GM23338 (cell line): ENCODE measurements around the gene MED13L. TPM values are rescaled to one million over a fixed set of nuclear protein-coding genes. Genes with fewer than 3 reads are reported as not detected.

Experiments
- ATAC-seq: fragments of 200-7000 bp; cut with Tn5 transposase; 3 replicates; pipeline ENCODE4 v1.9.1; 2020
- DNase-seq: peaks from one replicate; pipeline ENCODE4 v3.0.0-alpha.2; 2015; ENCODE audit warnings: low spot score
- H2AFZ ChIP-seq: fragments of 200-600 bp; sonication (generic); 2 replicates; pipeline ENCODE4 v1.8.0; 2016; ENCODE audit warnings: antibody characterized with exemption, mild to moderate bottlenecking, moderate library complexity
- H3F3A ChIP-seq: fragments of 200-600 bp; sonication (generic); replicated peaks from 2 replicates; pipeline ENCODE4 v1.8.0; 2017; ENCODE audit warnings: antibody characterized with exemption, mixed run types, low read depth
- H3K27ac ChIP-seq: fragments of 200-600 bp; sonication (generic); 2 replicates; pipeline ENCODE4 v1.6.1; 2016; ENCODE audit warnings: low read depth
- H3K27me3 ChIP-seq: fragments of 200-600 bp; sonication (generic); 2 replicates; pipeline ENCODE4 v1.8.0; 2016; ENCODE audit warnings: mild to moderate bottlenecking, mixed run types, moderate library complexity; ENCODE audit not compliant: insufficient read depth
- H3K36me3 ChIP-seq: fragments of 200-600 bp; sonication (generic); 2 replicates; pipeline ENCODE4 v1.8.0; 2016; ENCODE audit warnings: mild to moderate bottlenecking; ENCODE audit not compliant: insufficient read depth
- H3K4me1 ChIP-seq: fragments of 200-600 bp; sonication (generic); 2 replicates; pipeline ENCODE4 v1.8.0; 2016; ENCODE audit warnings: mild to moderate bottlenecking, moderate library complexity; ENCODE audit not compliant: insufficient read depth
- H3K4me2 ChIP-seq: fragments of 200-600 bp; sonication (generic); 2 replicates; pipeline ENCODE4 v1.7.1; 2017; ENCODE audit warnings: mixed run types
- H3K4me3 ChIP-seq: fragments of 200-600 bp; sonication (generic); 2 replicates; pipeline ENCODE4 v1.6.1; 2016; ENCODE audit warnings: mixed run types
- H3K79me2 ChIP-seq: fragments of 200-600 bp; sonication (generic); replicated peaks from 2 replicates; pipeline ENCODE4 v1.8.0; 2017; ENCODE audit warnings: mild to moderate bottlenecking; ENCODE audit not compliant: insufficient read depth
- H3K9me2 ChIP-seq: fragments of 200-600 bp; sonication (generic); 2 replicates; pipeline ENCODE4 v1.8.0; 2017; ENCODE audit not compliant: insufficient read depth
- H4K20me1 ChIP-seq: fragments of 200-600 bp; sonication (generic); replicated peaks from 2 replicates; pipeline ENCODE4 v1.8.0; 2017; ENCODE audit warnings: mild to moderate bottlenecking; ENCODE audit not compliant: insufficient read depth
- H3K27ac Mint-ChIP-seq: 2 replicates; pipeline ENCODE4 v1.8.0; 2020; ENCODE audit warnings: inconsistent platforms, mild to moderate bottlenecking, moderate library complexity, mixed read lengths
- H3K27me3 Mint-ChIP-seq: 3 replicates; pipeline ENCODE4 v1.8.0; 2022; ENCODE audit warnings: low read depth, mild to moderate bottlenecking, moderate library complexity, mixed read lengths, inconsistent platforms; ENCODE audit not compliant: insufficient read depth, poor library complexity
- H3K36me3 Mint-ChIP-seq: 3 replicates; pipeline ENCODE4 v1.8.0; 2021; ENCODE audit warnings: low read depth, mild to moderate bottlenecking, inconsistent platforms, moderate library complexity, mixed read lengths
- H3K4me1 Mint-ChIP-seq: 3 replicates; pipeline ENCODE4 v1.8.0; 2020; ENCODE audit warnings: mild to moderate bottlenecking, inconsistent platforms, mixed read lengths
- H3K4me3 Mint-ChIP-seq: 3 replicates; pipeline ENCODE4 v1.8.0; 2021; ENCODE audit warnings: moderate library complexity, mild to moderate bottlenecking, inconsistent platforms, mixed read lengths
- H3K9me3 Mint-ChIP-seq: 3 replicates; pipeline ENCODE4 v1.8.0; 2020; ENCODE audit warnings: moderate library complexity, mild to moderate bottlenecking, inconsistent platforms, mixed read lengths
- CTCF ChIP-seq, 2 experiments: fragments of 200-600 bp in 1 of 2; sonication (generic) in 1 of 2; conservative IDR thresholded peaks; 2 replicates each; pipeline versions ENCODE4 v1.5.1 to v1.6.1; 2016 to 2017; ENCODE audit warnings: antibody characterized with exemption in 2 of 2, low read depth in 2 of 2, mild to moderate bottlenecking in 2 of 2, moderate library complexity in 1 of 2
- ETS1 ChIP-seq: IDR thresholded peaks from 2 replicates; pipeline ENCODE4 v1.6.1; 2016; ENCODE audit warnings: antibody characterized with exemption
- EZH2 ChIP-seq: fragments of 200-600 bp; sonication (generic); IDR thresholded peaks from one replicate; pipeline ENCODE4 v1.8.0; 2017; ENCODE audit warnings: antibody characterized with exemption, mild to moderate bottlenecking, low read depth; ENCODE audit not compliant: unreplicated experiment
- JUNB ChIP-seq: IDR thresholded peaks from one replicate; pipeline ENCODE4 v1.6.1; 2016; ENCODE audit warnings: antibody characterized with exemption; ENCODE audit not compliant: unreplicated experiment
- NANOG ChIP-seq: IDR thresholded peaks from 2 replicates; pipeline ENCODE4 v1.6.1; 2016; ENCODE audit warnings: antibody characterized with exemption, borderline replicate concordance
- POLR2AphosphoS5 ChIP-seq: IDR thresholded peaks from 2 replicates; pipeline ENCODE4 v1.6.1; 2016; ENCODE audit warnings: antibody characterized with exemption, low read depth
- STAT1 ChIP-seq: IDR thresholded peaks from one replicate; pipeline ENCODE4 v1.6.1; 2016; ENCODE audit warnings: antibody characterized with exemption; ENCODE audit not compliant: unreplicated experiment
- polyA plus RNA-seq: library from polyadenylated mRNA; unstranded; fragments of >200 nt; fragmentation: Nextera tagmentation; extraction: Ambion mirVana; gene quantifications from 2 replicates; pipeline ENCODE4 v1.2.1, GENCODE V29; 2016
- total RNA-seq: library from RNA; depleted of rRNA; stranded (reverse); fragments of >200 nt; shearing (Covaris generic); gene quantifications from 2 replicates; pipeline ENCODE4 v1.2.3, GENCODE V29; 2014

MED13L gene
- total and polyA plus RNA-seq, 2 experiments from 2014 or later: 20.9 to 73.6 TPM

GRCh38 chr12:116204169-116204568, 73.3 kb downstream of the MED13L start:
- H3K4me3 ChIP-seq: no peak overlapping the region
- peaks cover 86% of the 10 kb centered on the region for H3K79me2 ChIP-seq
- no peaks in the 10 kb centered on the region for H3K27me3 ChIP-seq
- Mint-ChIP-seq H3K36me3 (no peaks in the 10 kb centered on the region), H3K4me1 (peaks cover 28% of the 10 kb centered on the region), H3K27ac (no peak overlapping the region), H3K9me3 (no peaks in the 10 kb centered on the region), H3K27me3 (no peaks in the 10 kb centered on the region), H3K4me3 (no peak overlapping the region)
- H3K4me1 ChIP-seq: peaks cover 19% of the 10 kb centered on the region
- no peaks in the 10 kb centered on the region for H3F3A ChIP-seq
- H3K36me3 ChIP-seq: no peaks in the 10 kb centered on the region
- H3K27ac ChIP-seq: no peak overlapping the region
- H4K20me1 ChIP-seq: 0 out of 2 replicates have a peak, but pooled peaks cover under 1% of the 10 kb centered on the region
- H2AFZ ChIP-seq: no peak overlapping the region
- TF ChIP-seq POLR2AphosphoS5 (no peak), STAT1 (no peak), EZH2 (no peak), JUNB (no peak), CTCF (conservative IDR thresholded peaks at IDR 0.05; ENCODE audit: low read depth in 2 of 2) (no peak)
- ATAC-seq (no peak), DNase-seq (no peak)
- H3K4me2 ChIP-seq: no peak overlapping the region
- H3K9me2 ChIP-seq: no peaks in the 10 kb centered on the region

GRCh38 chr12:116202940-116203339, 74.6 kb downstream of the MED13L start:
- 0 out of 2 replicates have a peak overlapping the region, but pooled peaks have one; percentile 6 for H3K4me2 ChIP-seq
- no peak overlapping the region for H3K4me3 ChIP-seq
- Mint-ChIP-seq H3K4me1 (peaks cover 37% of the 10 kb centered on the region), H3K27ac (no peak overlapping the region; the same call in 1 of the 2 replicates), H3K9me3 (no peaks in the 10 kb centered on the region), H3K27me3 (no peaks in the 10 kb centered on the region), H3K4me3 (no peak overlapping the region), H3K36me3 (no peaks in the 10 kb centered on the region)
- 0 out of 2 replicates have a peak, but pooled peaks cover 3% of the 10 kb centered on the region for H4K20me1 ChIP-seq
- TF ChIP-seq CTCF (conservative IDR thresholded peaks at IDR 0.05; ENCODE audit: low read depth in 2 of 2) (peak; percentile 18 to 33; a peak in 3 of 4 replicates), STAT1 (no peak)
- peaks cover 86% of the 10 kb centered on the region for H3K79me2 ChIP-seq
- peaks cover 22% of the 10 kb centered on the region for H3K4me1 ChIP-seq
- peak; percentile 45 for DNase-seq
- H3K9me2 ChIP-seq: no peaks in the 10 kb centered on the region
- H3K36me3 ChIP-seq: no peaks in the 10 kb centered on the region
- peak; percentile 50 for ATAC-seq
- no peak overlapping the region for H2AFZ ChIP-seq
- H3K27ac ChIP-seq: no peak overlapping the region
- H3F3A ChIP-seq: no peaks in the 10 kb centered on the region
- no peaks in the 10 kb centered on the region for H3K27me3 ChIP-seq

- DNase-seq (peak; percentile 34), ATAC-seq (peak; percentile 69)
- H3K4me1 Mint-ChIP-seq: peaks cover 37% of the 10 kb centered on the region
- peaks cover 19% of the 10 kb centered on the region for H3K4me1 ChIP-seq
- H3K4me3 Mint-ChIP-seq: no peak overlapping the region
- no peak overlapping the region for H2AFZ ChIP-seq
- no peaks in the 10 kb centered on the region for H3K27me3 Mint-ChIP-seq
- H3K27me3 ChIP-seq: no peaks in the 10 kb centered on the region
- no peaks in the 10 kb centered on the region for H3K9me2 ChIP-seq
- H3K36me3 Mint-ChIP-seq: no peaks in the 10 kb centered on the region
- 0 out of 2 replicates have a peak overlapping the region, but pooled peaks have one; percentile 6 for H3K4me2 ChIP-seq
- H3K4me3 ChIP-seq: no peak overlapping the region
- H3K27ac Mint-ChIP-seq: no peak overlapping the region; the same call in 1 of the 2 replicates
- H3K79me2 ChIP-seq: peaks cover 86% of the 10 kb centered on the region
- H3F3A ChIP-seq: no peaks in the 10 kb centered on the region
- no peaks in the 10 kb centered on the region for H3K36me3 ChIP-seq
- H4K20me1 ChIP-seq: 0 out of 2 replicates have a peak, but pooled peaks cover 3% of the 10 kb centered on the region
- TF ChIP-seq POLR2AphosphoS5: no peak
- TF ChIP-seq ETS1: no peak
- TF ChIP-seq NANOG: no peak
- no peaks in the 10 kb centered on the region for H3K9me3 Mint-ChIP-seq
- H3K27ac ChIP-seq: no peak overlapping the region
These were observed 75.1 kb downstream of the MED13L start for GRCh38 chr12:116202433-116202832.
